Pancreas (tissue), 10 donors: ENCODE results near the gene IL6R. TPM values are rescaled to one million over a fixed set of nuclear protein-coding genes. Genes with fewer than 3 reads are reported as not detected.

ENCODE experiments used
- ATAC-seq, 4 donors: fragments of 200-7000 bp; cut with Tn5 transposase; one replicate each; pipeline versions ENCODE4 v1.8.0 to v1.9.1; 2020; ENCODE audit warnings: mild to moderate bottlenecking in 4 of 4, moderate library complexity in 4 of 4
- DNase-seq, 6 donors: peaks; one replicate each; pipeline ENCODE4 v3.0.0-alpha.2; 2020
- FAIRE-seq: peaks from 2 replicates; lab custom pipeline; 2012; peaks lifted over from hg19 to GRCh38; lab: Jason Lieb, UNC
- H3K27ac ChIP-seq, 4 donors: fragments of 200-600 bp; sonication (generic); 1 replicate in 3 of 4; 2 replicates in 1 of 4; pipeline versions ENCODE4 v1.5.0 to v1.8.0; 2020
- H3K27me3 ChIP-seq, 4 donors: fragments of 200-600 bp; one replicate each; pipeline ENCODE4 v1.8.0; 2021
- H3K36me3 ChIP-seq, 3 donors: fragments of 200-600 bp; sonication (generic) in 1 of 3; one replicate each; pipeline versions ENCODE4 v1.5.0 to v1.8.0; 2020 to 2021
- H3K4me1 ChIP-seq, 3 donors: fragments of 200-600 bp; one replicate each; pipeline ENCODE4 v1.8.0; 2021
- H3K4me3 ChIP-seq, 4 donors: fragments of 200-600 bp; sonication (generic) in 2 of 4; one replicate each; pipeline versions ENCODE4 v1.5.0 to v1.8.0; 2020 to 2021
- H3K9me3 ChIP-seq, 4 donors: fragments of 200-600 bp; one replicate each; pipeline ENCODE4 v1.8.0; 2021
- CTCF ChIP-seq, 4 donors: fragments of 200-600 bp; sonication (generic) in 3 of 4; IDR thresholded peaks; one replicate each; pipeline versions ENCODE4 v1.5.0 to v1.8.0; 2021; ENCODE audit warnings: antibody characterized with exemption in 4 of 4
- WGBS, 2 donors: extraction: QIAGEN DNeasy Blood & Tissue Kit; methylation state at CpG; one replicate each; pipeline ENCODE4 v1.1.7; 2013; 5-methylcytosine and 5-hydroxymethylcytosine counted together
- intact Hi-C, 3 donors: fragments of 100-400 bp; cut with DNase I; formaldehyde crosslinking; loops; one replicate each; pipeline versions ENCODE4 v1.11.1 to v1.14.2; 2022
- polyA plus RNA-seq, 2 donors: library from polyadenylated mRNA; stranded (reverse); fragments of 200-250 nt; gene quantifications; one replicate each; pipeline ENCODE4 v1.2.3, GENCODE V29; 2013
- total RNA-seq, 6 donors: library from RNA; stranded (reverse); fragmentation: NEBNext Ultra II Directional in 4 of 6; extraction: Animal tissue kit (Norgen Biotek cat#: 25700) in 4 of 6; gene quantifications; one replicate each; pipeline versions ENCODE4 v1.2.1 to v1.2.4, GENCODE V29; 2021 to 2023
- donor health status: healthy with polysubstance abuse.
- donor health status: DM: no; HTN: no; CAD: no; lungs with moderate emphysema.
- donor health status: DM: no; HTN: no; CAD: no.
- donor health status: control.
- donor health status: control.
- donor health status: Bipolar disorder and iron deficiency.
- donor health status: DM: yes; HTN: yes; CAD: no.
- donor health status: DM: no; HTN: no; CAD: no.
- donor health status: DM: no; HTN: no; CAD: no.
- donor health status: DM: yes; HTN: yes; CAD: no.

Gene IL6R
- total and polyA plus RNA-seq, 8 donors: 2.2 to 12.9 (median 7.1) TPM

GRCh38 chr1:154416471-154417337 lies 11.6 kb downstream of the IL6R start:
- H3K27ac ChIP-seq: no peak overlapping the region
- H3K4me3 ChIP-seq: no peak overlapping the region
- WGBS, 2 donors: 94 to 97% methylated on average over 10 of the region's 10 CpGs
- ATAC-seq (no peak), DNase-seq (peak in 1 of 6 donors; percentile 21), FAIRE-seq (no peak)
- H3K4me1 ChIP-seq: peaks cover 27 to 35% (median 32%) of the 10 kb centered on the region in 3 donors
- no peaks in the 10 kb centered on the region for H3K27me3 ChIP-seq
- intact Hi-C loops: no loop called here
- TF ChIP-seq CTCF (IDR thresholded peaks at IDR 0.05): no peak
- H3K9me3 ChIP-seq: no peaks in the 10 kb centered on the region
- H3K36me3 ChIP-seq: no peaks in the 10 kb centered on the region

GRCh38 chr1:154417338-154417608 lies 12.1 kb downstream of the IL6R start:
- DNase-seq: no peak
- no peak for FAIRE-seq
- WGBS, 2 donors: 90 to 93% methylated on average over 3 of the region's 3 CpGs
- H3K4me3 ChIP-seq: no peak overlapping the region
- no peak overlapping the region for H3K27ac ChIP-seq
- no peak for ATAC-seq
- no peaks in the 10 kb centered on the region for H3K9me3 ChIP-seq
- no peaks in the 10 kb centered on the region for H3K27me3 ChIP-seq
- peaks cover 27 to 35% (median 32%) of the 10 kb centered on the region in 3 donors for H3K4me1 ChIP-seq
- H3K36me3 ChIP-seq: no peaks in the 10 kb centered on the region
- TF ChIP-seq CTCF (IDR thresholded peaks at IDR 0.05): no peak
- intact Hi-C loops: no loop called here

GRCh38 chr1:154418062-154418921 lies 13.1 kb downstream of the IL6R start:
- H3K36me3 ChIP-seq: no peaks in the 10 kb centered on the region
- peaks cover 27 to 35% (median 32%) of the 10 kb centered on the region in 3 donors for H3K4me1 ChIP-seq
- peak overlapping the region; percentile 85 to 95 (median 94) for H3K27ac ChIP-seq
- no peak for FAIRE-seq
- TF ChIP-seq CTCF (IDR thresholded peaks at IDR 0.05): no peak
- no peak overlapping the region for H3K4me3 ChIP-seq
- no peaks in the 10 kb centered on the region for H3K27me3 ChIP-seq
- H3K9me3 ChIP-seq: no peaks in the 10 kb centered on the region
- intact Hi-C loops: no loop called here
- peak; percentile 84 to 88 (median 88) for ATAC-seq
- 27 to 29% methylated on average over 17 of the region's 17 CpGs for WGBS, 2 donors
- peak; percentile 77 to 95 (median 92) for DNase-seq

GRCh38 chr1:154418923-154419619 lies 13.9 kb downstream of the IL6R start:
- FAIRE-seq: no peak
- ATAC-seq: peak; percentile 2 to 16 (median 4)

More at GRCh38 chr1:154418923-154419619, 13.9 kb downstream of the IL6R start:
- Histone ChIP-seq H3K9me3 (no peaks in the 10 kb centered on the region), H3K4me1 (peaks cover 34 to 43% (median 40%) of the 10 kb centered on the region in 3 donors), H3K36me3 (no peaks in the 10 kb centered on the region), H3K27ac (peak overlapping the region; percentile 85 to 95 (median 94)), H3K4me3 (no peak overlapping the region), H3K27me3 (no peaks in the 10 kb centered on the region)
- intact Hi-C loops: no loop called here
- no peak for TF ChIP-seq CTCF (IDR thresholded peaks at IDR 0.05)
- DNase-seq: peak in 1 of 6 donors; percentile 51
- WGBS, 2 donors: 22 to 23% methylated on average over 5 of the region's 5 CpGs
